NK-92 (cell line): ENCODE data around the gene ACLY.
"Not testable (repeated sequence)": the region's sequence is repeated elsewhere in the genome, so short reads cannot be mapped to it uniquely, and the experiment has no call there.

Source experiments
- DNase-seq: peaks from one replicate; lab custom pipeline; 2025; ENCODE audit not compliant: unreplicated experiment; lab: John Stamatoyannopoulos, UW

The ACLY gene

GRCh38 chr17:41835800-41836549 lies 82.8 kb downstream of the ACLY start, which contains the start of gene NT5C3B:
Gene NT5C3B (minus strand): TSS chr17:41836232. CDS start chr17:41836193, 39 bp downstream.
- DNase-seq = no peak

GRCh38 chr17:41835214-41835799 lies 83.4 kb downstream of the ACLY start:
- DNase-seq = no peak

GRCh38 chr17:41829961-41830360 lies 88.8 kb downstream of the ACLY start:
- DNase-seq = not testable (repeated sequence)

- DNase-seq = no peak
Observed at GRCh38 chr17:41825175-41825845, 93.4 kb downstream of the ACLY start.

GRCh38 chr17:41824086-41824485 lies 94.7 kb downstream of the ACLY start:
- no peak for DNase-seq

- DNase-seq = no peak
Observed at GRCh38 chr17:41823580-41823979, 95.2 kb downstream of the ACLY start.

GRCh38 chr17:41823141-41823524 lies 95.6 kb downstream of the ACLY start:
- no peak for DNase-seq

GRCh38 chr17:41822216-41823140 lies 96.3 kb downstream of the ACLY start:
- DNase-seq = no peak

- DNase-seq = no peak
Observed at GRCh38 chr17:41821776-41822175, 97.0 kb downstream of the ACLY start.

- DNase-seq = no peak
Observed at GRCh38 chr17:41818024-41818423, 100.7 kb downstream of the ACLY start.
